Panc1 (cell line): ENCODE data around the gene P2RX4. TPM values are rescaled to one million over a fixed set of nuclear protein-coding genes. Genes with fewer than 3 reads are reported as not detected.

Experiments used
- ATAC-seq: fragments of 200-7000 bp; cut with Tn5 transposase; 2 replicates; pipeline ENCODE4 v1.9.1; 2020; ENCODE audit warnings: mild to moderate bottlenecking, moderate library complexity
- BruUV-seq: library from RNA; stranded (reverse); fragments of 400-500 nt; replicated peaks from 2 replicates; lab custom pipeline; 2021; lab: Mats Ljungman, UMichigan
- CTCF ChIA-PET: fragments of 300-600 bp; sonication (Branson Sonifier 250); formaldehyde crosslinking; loops from one replicate; lab custom pipeline; 2022; ENCODE audit warnings: antibody characterized with exemption; lab: Charles Lee
- POLR2A ChIA-PET: fragments of 300-600 bp; sonication (Branson Sonifier 250); formaldehyde crosslinking; loops from one replicate; lab custom pipeline; 2022; ENCODE audit warnings: antibody characterized with exemption; lab: Charles Lee
- DNase-seq: peaks from one replicate; pipeline ENCODE4 v3.0.0-alpha.2; 2010; ENCODE audit warnings: low read depth, low spot score
- H3K27ac ChIP-seq: 2 replicates; pipeline ENCODE4 v1.5.1; 2011; ENCODE audit warnings: mild to moderate bottlenecking, low read length, inconsistent platforms
- H3K27me3 ChIP-seq: fragments of 200-500 bp; sonication (Bioruptor generic); 2 replicates; pipeline ENCODE4 v1.6.0; 2014; ENCODE audit warnings: low read length, inconsistent platforms; ENCODE audit not compliant: control insufficient read depth, insufficient read depth
- H3K36me3 ChIP-seq: fragments of 200-500 bp; sonication (Bioruptor generic); 2 replicates; pipeline ENCODE4 v1.5.1; 2014; ENCODE audit warnings: inconsistent platforms, mild to moderate bottlenecking, low read length, moderate library complexity; ENCODE audit not compliant: control insufficient read depth, insufficient read depth
- H3K4me1 ChIP-seq: 2 replicates; pipeline ENCODE4 v1.5.1; 2011; ENCODE audit warnings: inconsistent platforms, mild to moderate bottlenecking, low read length, moderate library complexity; ENCODE audit not compliant: control insufficient read depth, insufficient read depth
- H3K4me3 ChIP-seq, 2 experiments: 2 replicates each; pipeline ENCODE4 v1.5.1; 2011 to 2012; ENCODE audit warnings: low read depth in 2 of 2, low read length in 2 of 2, mild to moderate bottlenecking in 2 of 2, inconsistent platforms in 1 of 2, moderate library complexity in 1 of 2
- H3K9me3 ChIP-seq: fragments of 200-500 bp; sonication (Bioruptor generic); 2 replicates; pipeline ENCODE4 v1.5.1; 2014; ENCODE audit warnings: low read depth, mild to moderate bottlenecking, inconsistent platforms, low read length, moderate library complexity; ENCODE audit not compliant: control insufficient read depth, insufficient read depth
- POLR2AphosphoS5 ChIP-seq: IDR thresholded peaks from 2 replicates; pipeline ENCODE4 v1.6.1; 2012; ENCODE audit warnings: mild to moderate bottlenecking, low read depth, low read length, moderate library complexity
- SIN3A ChIP-seq: IDR thresholded peaks from 2 replicates; pipeline ENCODE4 v1.6.1; 2012; ENCODE audit warnings: low read depth, mild to moderate bottlenecking, low read length, moderate library complexity, borderline replicate concordance; ENCODE audit not compliant: insufficient read depth
- TCF7L2 ChIP-seq: IDR thresholded peaks from 2 replicates; pipeline ENCODE4 v1.6.1; 2011; ENCODE audit warnings: mild to moderate bottlenecking, low read depth, low read length, inconsistent platforms
- in situ Hi-C: cut with HindIII; loops from 2 replicates; pipeline ENCODE4 v1.10.0; 2016; ENCODE audit warnings: low sequenced_read_pairs, low pct_unique_long_range_greater_than_20kb
- intact Hi-C: fragments of 100-400 bp; cut with micrococcal nuclease; formaldehyde crosslinking; loops from one replicate; pipeline ENCODE4 v1.10.0; 2022; ENCODE audit not compliant: unreplicated experiment
- total RNA-seq: library from RNA; stranded (reverse); gene quantifications from one replicate; pipeline ENCODE4 v1.2.1, GENCODE V29; 2021; ENCODE audit not compliant: unreplicated experiment
- TF ChIP-seq, protein P1 (sequence below): fragments of 450-650 bp; IDR thresholded peaks from 2 replicates; pipeline ENCODE4 v1.5.1; 2017; ENCODE audit warnings: mild to moderate bottlenecking
- TF ChIP-seq, protein P2 (sequence below), 2 experiments: IDR thresholded peaks; 2 replicates each; pipeline ENCODE4 v1.6.1; 2011 to 2012; ENCODE audit warnings: low read depth in 2 of 2, control low read depth in 1 of 2, low read length in 1 of 2, mild to moderate bottlenecking in 1 of 2, moderate library complexity in 1 of 2; ENCODE audit not compliant: insufficient read depth in 1 of 2

P2RX4 gene
- total RNA-seq, 1 experiment from 2014 or later, result 12.4 TPM

DNA sequence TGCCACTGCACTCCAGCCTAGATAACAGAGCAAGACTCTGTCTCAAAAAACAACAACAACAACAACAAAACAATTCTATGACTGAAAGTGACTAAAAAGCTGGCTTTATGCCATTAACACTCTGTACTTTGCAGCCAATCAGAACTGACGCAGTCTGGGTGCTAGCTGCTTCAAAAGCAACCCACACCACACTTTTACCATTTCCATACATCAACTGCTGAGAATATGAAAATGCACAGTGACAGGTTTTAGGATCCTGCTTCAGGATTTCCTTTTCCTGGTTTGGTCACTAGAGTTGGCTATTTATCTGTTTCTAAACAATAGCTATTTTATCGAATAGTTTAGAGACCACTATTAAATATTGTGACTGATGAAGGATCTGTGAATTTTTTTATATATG is 23.1 kb upstream of the P2RX4 start:
- Histone ChIP-seq H3K4me1 (no peaks in the 10 kb centered on the region), H3K36me3 (no peaks in the 10 kb centered on the region), H3K4me3 (no peak overlapping the region), H3K9me3 (no peaks in the 10 kb centered on the region), H3K27me3 (no peaks in the 10 kb centered on the region), H3K27ac (no peak overlapping the region)
- ChIA-PET CTCF (no interaction called here), POLR2A (no interaction called here)
- in situ Hi-C loops, result no loop called here
- ATAC-seq (no peak), DNase-seq (no peak)
- TF ChIP-seq TCF7L2 (no peak), POLR2AphosphoS5 (no peak), SIN3A (no peak)
- TF ChIP-seq, protein P1, sequence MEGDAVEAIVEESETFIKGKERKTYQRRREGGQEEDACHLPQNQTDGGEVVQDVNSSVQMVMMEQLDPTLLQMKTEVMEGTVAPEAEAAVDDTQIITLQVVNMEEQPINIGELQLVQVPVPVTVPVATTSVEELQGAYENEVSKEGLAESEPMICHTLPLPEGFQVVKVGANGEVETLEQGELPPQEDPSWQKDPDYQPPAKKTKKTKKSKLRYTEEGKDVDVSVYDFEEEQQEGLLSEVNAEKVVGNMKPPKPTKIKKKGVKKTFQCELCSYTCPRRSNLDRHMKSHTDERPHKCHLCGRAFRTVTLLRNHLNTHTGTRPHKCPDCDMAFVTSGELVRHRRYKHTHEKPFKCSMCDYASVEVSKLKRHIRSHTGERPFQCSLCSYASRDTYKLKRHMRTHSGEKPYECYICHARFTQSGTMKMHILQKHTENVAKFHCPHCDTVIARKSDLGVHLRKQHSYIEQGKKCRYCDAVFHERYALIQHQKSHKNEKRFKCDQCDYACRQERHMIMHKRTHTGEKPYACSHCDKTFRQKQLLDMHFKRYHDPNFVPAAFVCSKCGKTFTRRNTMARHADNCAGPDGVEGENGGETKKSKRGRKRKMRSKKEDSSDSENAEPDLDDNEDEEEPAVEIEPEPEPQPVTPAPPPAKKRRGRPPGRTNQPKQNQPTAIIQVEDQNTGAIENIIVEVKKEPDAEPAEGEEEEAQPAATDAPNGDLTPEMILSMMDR, result no peak
- TF ChIP-seq, protein P2, sequence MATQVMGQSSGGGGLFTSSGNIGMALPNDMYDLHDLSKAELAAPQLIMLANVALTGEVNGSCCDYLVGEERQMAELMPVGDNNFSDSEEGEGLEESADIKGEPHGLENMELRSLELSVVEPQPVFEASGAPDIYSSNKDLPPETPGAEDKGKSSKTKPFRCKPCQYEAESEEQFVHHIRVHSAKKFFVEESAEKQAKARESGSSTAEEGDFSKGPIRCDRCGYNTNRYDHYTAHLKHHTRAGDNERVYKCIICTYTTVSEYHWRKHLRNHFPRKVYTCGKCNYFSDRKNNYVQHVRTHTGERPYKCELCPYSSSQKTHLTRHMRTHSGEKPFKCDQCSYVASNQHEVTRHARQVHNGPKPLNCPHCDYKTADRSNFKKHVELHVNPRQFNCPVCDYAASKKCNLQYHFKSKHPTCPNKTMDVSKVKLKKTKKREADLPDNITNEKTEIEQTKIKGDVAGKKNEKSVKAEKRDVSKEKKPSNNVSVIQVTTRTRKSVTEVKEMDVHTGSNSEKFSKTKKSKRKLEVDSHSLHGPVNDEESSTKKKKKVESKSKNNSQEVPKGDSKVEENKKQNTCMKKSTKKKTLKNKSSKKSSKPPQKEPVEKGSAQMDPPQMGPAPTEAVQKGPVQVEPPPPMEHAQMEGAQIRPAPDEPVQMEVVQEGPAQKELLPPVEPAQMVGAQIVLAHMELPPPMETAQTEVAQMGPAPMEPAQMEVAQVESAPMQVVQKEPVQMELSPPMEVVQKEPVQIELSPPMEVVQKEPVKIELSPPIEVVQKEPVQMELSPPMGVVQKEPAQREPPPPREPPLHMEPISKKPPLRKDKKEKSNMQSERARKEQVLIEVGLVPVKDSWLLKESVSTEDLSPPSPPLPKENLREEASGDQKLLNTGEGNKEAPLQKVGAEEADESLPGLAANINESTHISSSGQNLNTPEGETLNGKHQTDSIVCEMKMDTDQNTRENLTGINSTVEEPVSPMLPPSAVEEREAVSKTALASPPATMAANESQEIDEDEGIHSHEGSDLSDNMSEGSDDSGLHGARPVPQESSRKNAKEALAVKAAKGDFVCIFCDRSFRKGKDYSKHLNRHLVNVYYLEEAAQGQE (IDR thresholded peaks at IDR 0.05; ENCODE audit: insufficient read depth in 1 of 2, low read depth in 2 of 2, low read length in 1 of 2), result no peak
- no TSS peak for BruUV-seq
- intact Hi-C loops, result no loop called here

DNA sequence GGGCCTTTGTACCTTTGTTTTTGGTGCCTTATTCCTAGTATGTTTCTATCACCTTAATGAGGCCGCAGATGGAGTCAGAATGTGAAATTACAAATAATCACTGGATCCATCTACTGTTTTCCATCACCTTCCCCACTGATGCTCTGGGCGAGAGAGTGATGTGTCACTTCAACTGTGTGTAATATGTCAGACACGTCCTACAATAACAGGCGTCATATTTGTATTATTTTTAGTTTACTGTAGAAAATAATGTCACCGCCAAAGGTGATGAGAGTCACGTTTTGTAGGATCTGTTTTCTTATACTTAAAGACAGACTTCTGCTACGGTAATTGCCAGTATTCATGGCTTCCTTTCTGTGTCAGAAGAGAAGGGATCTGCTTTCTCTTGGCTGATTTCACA is 22.4 kb upstream of the P2RX4 start:
- Histone ChIP-seq H3K36me3 (no peaks in the 10 kb centered on the region), H3K4me3 (no peak overlapping the region), H3K27ac (no peak overlapping the region), H3K4me1 (no peaks in the 10 kb centered on the region), H3K27me3 (no peaks in the 10 kb centered on the region), H3K9me3 (no peaks in the 10 kb centered on the region)
- in situ Hi-C loops (no loop called here), intact Hi-C loops (no loop called here)
- TF ChIP-seq POLR2AphosphoS5 (no peak), TCF7L2 (no peak), SIN3A (no peak)
- TF ChIP-seq, protein P2 (IDR thresholded peaks at IDR 0.05; ENCODE audit: insufficient read depth in 1 of 2, low read depth in 2 of 2, low read length in 1 of 2), result no peak
- TF ChIP-seq, protein P1, result no peak
- DNase-seq (no peak), ATAC-seq (no peak)
- BruUV-seq, result no TSS peak
- POLR2A ChIA-PET, result no interaction called here
- CTCF ChIA-PET, result no interaction called here
